Measurements from ENCODE around the gene MITF.
"Not testable (repeated sequence)": the region's sequence is repeated elsewhere in the genome, so short reads cannot be mapped to it uniquely, and the experiment has no call there.

Gene MITF

GRCh38 chr3:69787436-69788168, 48.3 kb downstream of the MITF start:
- DNase-seq (ENCODE audit: low read depth), result no peak

GRCh38 chr3:69791106-69791505, 51.8 kb downstream of the MITF start:
- DNase-seq (ENCODE audit: low read depth), result no peak

- peak; percentile 32 for DNase-seq (ENCODE audit: low read depth)
Measured at GRCh38 chr3:69791919-69792399, 52.7 kb downstream of the MITF start.

- not testable (repeated sequence) for DNase-seq (ENCODE audit: low read depth)
Measured at GRCh38 chr3:69796126-69796525, 56.9 kb downstream of the MITF start.

- no peak for DNase-seq (ENCODE audit: low read depth)
Measured at GRCh38 chr3:69803681-69804270, 64.5 kb downstream of the MITF start.

- no peak for DNase-seq (ENCODE audit: low read depth)
Measured at GRCh38 chr3:69805491-69805890, 66.2 kb downstream of the MITF start.

GRCh38 chr3:69806735-69807438, 67.6 kb downstream of the MITF start:
- no peak for DNase-seq (ENCODE audit: low read depth)

- DNase-seq (ENCODE audit: low read depth), result no peak
Measured at GRCh38 chr3:69807674-69808073, 68.4 kb downstream of the MITF start.

GRCh38 chr3:69809076-69809835, 70.0 kb downstream of the MITF start:
- no peak for DNase-seq (ENCODE audit: low read depth)

GRCh38 chr3:69811452-69812401, 72.5 kb downstream of the MITF start:
- no peak for DNase-seq (ENCODE audit: low read depth)

GRCh38 chr3:69815970-69816369, 76.7 kb downstream of the MITF start:
- no peak for DNase-seq (ENCODE audit: low read depth)

GRCh38 chr3:69817988-69818387, 78.7 kb downstream of the MITF start:
- DNase-seq (ENCODE audit: low read depth), result no peak

GRCh38 chr3:69819282-69819681, 80.0 kb downstream of the MITF start:
- DNase-seq (ENCODE audit: low read depth), result no peak

- DNase-seq (ENCODE audit: low read depth), result no peak
Measured at GRCh38 chr3:69821133-69821532, 81.9 kb downstream of the MITF start.

GRCh38 chr3:69823743-69824142, 84.5 kb downstream of the MITF start:
- DNase-seq (ENCODE audit: low read depth), result no peak

GRCh38 chr3:69825446-69825845, 86.2 kb downstream of the MITF start:
- DNase-seq (ENCODE audit: low read depth), result no peak

- no peak for DNase-seq (ENCODE audit: low read depth)
Measured at GRCh38 chr3:69827127-69827526, 87.9 kb downstream of the MITF start.

GRCh38 chr3:69828817-69829216, 89.6 kb downstream of the MITF start:
- DNase-seq (ENCODE audit: low read depth), result no peak

GRCh38 chr3:69830147-69830546, 90.9 kb downstream of the MITF start:
- DNase-seq (ENCODE audit: low read depth), result no peak

GRCh38 chr3:69831737-69832136, 92.5 kb downstream of the MITF start:
- DNase-seq (ENCODE audit: low read depth), result no peak

- DNase-seq (ENCODE audit: low read depth), result no peak
Measured at GRCh38 chr3:69833591-69833990, 94.3 kb downstream of the MITF start.

Measured in CMK (cell line).